ENCODE measurements around the gene TM4SF4.
A peak's percentile ranks its signal among the peaks of the same experiment; 100 is the strongest.

TM4SF4 gene

GRCh38 chr3:149512073-149512782 is 37.7 kb downstream of the TM4SF4 start:
- no peak for DNase-seq (ENCODE audit: low read depth in 2 of 2)

- DNase-seq (ENCODE audit: low read depth in 2 of 2) = no peak
Observed at GRCh38 chr3:149514471-149514870, 40.0 kb downstream of the TM4SF4 start.

GRCh38 chr3:149515249-149515648 is 40.8 kb downstream of the TM4SF4 start:
- DNase-seq (ENCODE audit: low read depth in 2 of 2) = no peak

GRCh38 chr3:149516920-149517319 is 42.4 kb downstream of the TM4SF4 start:
- DNase-seq (ENCODE audit: low read depth in 2 of 2) = no peak

GRCh38 chr3:149519912-149520311 is 45.4 kb downstream of the TM4SF4 start:
- DNase-seq (ENCODE audit: low read depth in 2 of 2) = no peak

- DNase-seq (ENCODE audit: low read depth in 2 of 2) = no peak
Observed at GRCh38 chr3:149523512-149524299, 49.2 kb downstream of the TM4SF4 start.

- no peak for DNase-seq (ENCODE audit: low read depth in 2 of 2)
Observed at GRCh38 chr3:149527531-149528339, 53.2 kb downstream of the TM4SF4 start.

- DNase-seq (ENCODE audit: low read depth in 2 of 2) = no peak
Observed at GRCh38 chr3:149528340-149528650, 53.8 kb downstream of the TM4SF4 start.

- DNase-seq (ENCODE audit: low read depth in 2 of 2) = no peak
Observed at GRCh38 chr3:149529099-149529498, 54.6 kb downstream of the TM4SF4 start.

- no peak for DNase-seq (ENCODE audit: low read depth in 2 of 2)
Observed at GRCh38 chr3:149532489-149533180, 58.1 kb downstream of the TM4SF4 start.

- no peak for DNase-seq (ENCODE audit: low read depth in 2 of 2)
Observed at GRCh38 chr3:149534082-149534481, 59.6 kb downstream of the TM4SF4 start.

- no peak for DNase-seq (ENCODE audit: low read depth in 2 of 2)
Observed at GRCh38 chr3:149534671-149535332, 60.3 kb downstream of the TM4SF4 start.

GRCh38 chr3:149535333-149535685 is 60.8 kb downstream of the TM4SF4 start:
- DNase-seq (ENCODE audit: low read depth in 2 of 2) = no peak

- DNase-seq (ENCODE audit: low read depth in 2 of 2) = no peak
Observed at GRCh38 chr3:149536429-149536828, 61.9 kb downstream of the TM4SF4 start.

- DNase-seq (ENCODE audit: low read depth in 2 of 2) = no peak
Observed at GRCh38 chr3:149538371-149538770, 63.9 kb downstream of the TM4SF4 start.

GRCh38 chr3:149541091-149541491 is 66.6 kb downstream of the TM4SF4 start:
- DNase-seq (ENCODE audit: low read depth in 2 of 2) = no peak

- no peak for DNase-seq (ENCODE audit: low read depth in 2 of 2)
Observed at GRCh38 chr3:149542375-149543312, 68.1 kb downstream of the TM4SF4 start.

- no peak for DNase-seq (ENCODE audit: low read depth in 2 of 2)
Observed at GRCh38 chr3:149545049-149545448, 70.6 kb downstream of the TM4SF4 start.

- no peak for DNase-seq (ENCODE audit: low read depth in 2 of 2)
Observed at GRCh38 chr3:149547413-149547812, 72.9 kb downstream of the TM4SF4 start.

GRCh38 chr3:149547954-149548668 is 73.6 kb downstream of the TM4SF4 start:
- peak; percentile 60 to 70 for DNase-seq (ENCODE audit: low read depth in 2 of 2)

Measured in fibroblast of skin of left biceps (primary cell).